Measurements from ENCODE around the gene PPARA.

GRCh38 chr22:46136486-46137217 is 13.7 kb upstream of the PPARA start:
- TF ChIP-seq GATA2 (IDR thresholded peaks at IDR 0.05; ENCODE audit: low read depth, low read length) (no peak), GATA3 (IDR thresholded peaks at IDR 0.05; ENCODE audit: low read depth, low read length) (no peak)

All from SH-SY5Y (cell line).